Measurements from ENCODE around the gene MTMR6.

Gene MTMR6

GRCh38 chr13:25286969-25287961 is at the start of gene MTMR6:
Gene MTMR6 (minus strand): TSS chr13:25287488. CDS start chr13:25287247, 241 bp downstream.
- DNase-seq, result peak; percentile 94

- DNase-seq, result no peak
Measured at GRCh38 chr13:25335856-25336255, 48.6 kb upstream of the MTMR6 start.

- DNase-seq, result no peak
Measured at GRCh38 chr13:25330541-25330940, 43.3 kb upstream of the MTMR6 start.

- DNase-seq, result peak; percentile 7
Measured at GRCh38 chr13:25329706-25330105, 42.4 kb upstream of the MTMR6 start.

GRCh38 chr13:25324100-25324499 is 36.8 kb upstream of the MTMR6 start:
- no peak for DNase-seq

GRCh38 chr13:25319771-25320170 is 32.5 kb upstream of the MTMR6 start:
- DNase-seq, result no peak

GRCh38 chr13:25318946-25319345 is 31.7 kb upstream of the MTMR6 start:
- DNase-seq, result peak; percentile 35

- DNase-seq, result no peak
Measured at GRCh38 chr13:25310891-25311290, 23.6 kb upstream of the MTMR6 start.

GRCh38 chr13:25306671-25307464 is 19.6 kb upstream of the MTMR6 start:
- no peak for DNase-seq

GRCh38 chr13:25302121-25302520 is 14.8 kb upstream of the MTMR6 start:
- no peak for DNase-seq

GRCh38 chr13:25301347-25302113 is 14.2 kb upstream of the MTMR6 start, which contains the start of gene NUP58:
Gene NUP58 (plus strand): TSS chr13:25301625. CDS start chr13:25301774, 149 bp downstream.
- DNase-seq, result peak; percentile 98

GRCh38 chr13:25300861-25301346 is 13.6 kb upstream of the MTMR6 start:
- DNase-seq, result no peak

GRCh38 chr13:25295701-25296100 is 8.4 kb upstream of the MTMR6 start:
- no peak for DNase-seq

GRCh38 chr13:25295228-25295627 is 7.9 kb upstream of the MTMR6 start:
- DNase-seq, result no peak

- DNase-seq, result peak; percentile 11
Measured at GRCh38 chr13:25292301-25292700, 5.0 kb upstream of the MTMR6 start.

GRCh38 chr13:25291691-25292090 is 4.4 kb upstream of the MTMR6 start:
- no peak for DNase-seq

GRCh38 chr13:25288966-25289365 is 1.7 kb upstream of the MTMR6 start:
- peak; percentile 13 for DNase-seq

- peak; percentile 71 for DNase-seq
Measured at GRCh38 chr13:25286308-25286968, 850 bp downstream of the MTMR6 start.

- no peak for DNase-seq
Measured at GRCh38 chr13:25281935-25282332, 5.4 kb downstream of the MTMR6 start.

- DNase-seq, result no peak
Measured at GRCh38 chr13:25281193-25281934, 5.9 kb downstream of the MTMR6 start.

- DNase-seq, result no peak
Measured at GRCh38 chr13:25280396-25280795, 6.9 kb downstream of the MTMR6 start.
